BLaER1 treated with 17β-estradiol and CSF1 and Interleukin-3, amounts not matched to agents 10 nM and 100 nM (cell line): ENCODE data around the gene SPDEF.

Experiments
- H3K27ac ChIP-seq, 11 experiments: shearing (Covaris generic); formaldehyde crosslinking; 2 replicates each; pipeline ENCODE4 v1.8.1; 2022
- H3K27me3 ChIP-seq, 11 experiments: shearing (Covaris generic); formaldehyde crosslinking; 2 replicates each; pipeline ENCODE4 v1.8.1; 2022
- H3K36me3 ChIP-seq, 11 experiments: shearing (Covaris generic); formaldehyde crosslinking; 2 replicates each; pipeline ENCODE4 v1.8.1; 2022
- H3K4me1 ChIP-seq, 10 experiments: shearing (Covaris generic); formaldehyde crosslinking; 2 replicates each; pipeline ENCODE4 v1.8.1; 2022
- H3K4me2 ChIP-seq, 11 experiments: shearing (Covaris generic); formaldehyde crosslinking; 2 replicates each; pipeline ENCODE4 v1.8.1; 2022
- H3K4me3 ChIP-seq, 10 experiments: shearing (Covaris generic); formaldehyde crosslinking; 2 replicates each; pipeline ENCODE4 v1.8.1; 2022
- H3K9ac ChIP-seq, 11 experiments: shearing (Covaris generic); formaldehyde crosslinking; 2 replicates each; pipeline ENCODE4 v1.8.1; 2022
- H3K9me3 ChIP-seq, 11 experiments: shearing (Covaris generic); formaldehyde crosslinking; replicated peaks in 1 of 11; 2 replicates each; pipeline ENCODE4 v1.8.1; 2022
- H4K20me1 ChIP-seq, 11 experiments: shearing (Covaris generic); formaldehyde crosslinking; 2 replicates each; pipeline ENCODE4 v1.8.1; 2022
- Cebpa-rat ChIP-seq, 11 experiments: shearing (Covaris generic); IDR thresholded peaks; 2 replicates each; pipeline ENCODE4 v1.8.1; 2022

SPDEF gene

GRCh38 chr6:34556031-34556471, at the start of gene SPDEF:
TSS of gene SPDEF (minus strand) at chr6:34556329. CDS start at chr6:34544455, 11,874 bp downstream.
- peak within 1 kb of the TSS in 2 of 11 experiments; percentile 15 to 29; a peak in 2 of 22 replicates for H3K27ac ChIP-seq
- no peak within 1 kb of the TSS for H3K4me3 ChIP-seq
- H3K4me1 ChIP-seq = peaks cover 22 to 44% (median 32%) of the 10 kb centered on the region in 10 experiments
- no peak for TF ChIP-seq Cebpa-rat (IDR thresholded peaks at IDR 0.05)
- peak within 1 kb of the TSS in 9 of 11 experiments; percentile 33 to 72 (median 59); a peak in 14 of 22 replicates for H3K4me2 ChIP-seq
- no peaks in the 10 kb centered on the region for H3K27me3 ChIP-seq
- peaks cover 5 to 14% (median 11%) of the 10 kb centered on the region in 11 experiments; a peak in 19 of 22 replicates for H3K9me3 ChIP-seq
- H3K36me3 ChIP-seq = no peaks in the 10 kb centered on the region
- no peaks in the 10 kb centered on the region for H4K20me1 ChIP-seq
- H3K9ac ChIP-seq = peak within 1 kb of the TSS in 3 of 11 experiments; percentile 18 to 44 (median 29); a peak in 5 of 22 replicates

- Histone ChIP-seq H3K27me3 (no peaks in the 10 kb centered on the region), H4K20me1 (peaks cover 39 to 100% (median 66%) of the 10 kb centered on the region in 11 experiments), H3K36me3 (peaks cover 41 to 95% (median 82%) of the 10 kb centered on the region in 11 experiments), H3K27ac (no peak overlapping the region), H3K9me3 (no peaks in the 10 kb centered on the region), H3K9ac (no peak overlapping the region), H3K4me3 (no peak overlapping the region), H3K4me1 (peaks cover 0 to 18% (median 12%) of the 10 kb centered on the region in 10 experiments; a peak in 13 of 20 replicates), H3K4me2 (peak overlapping the region in 2 of 11 experiments; percentile 2 to 54; a peak in 1 of 22 replicates)
- no peak for TF ChIP-seq Cebpa-rat (IDR thresholded peaks at IDR 0.05)
Observed at GRCh38 chr6:34603707-34604106, 47.6 kb upstream of the SPDEF start.

- H3K4me2 ChIP-seq = peak overlapping the region in 8 of 11 experiments; percentile 1 to 60 (median 38); a peak in 13 of 22 replicates
- peaks cover 0 to 18% (median 12%) of the 10 kb centered on the region in 10 experiments; a peak in 14 of 20 replicates for H3K4me1 ChIP-seq
- no peak overlapping the region for H3K27ac ChIP-seq
- peaks cover 45 to 99% (median 80%) of the 10 kb centered on the region in 11 experiments for H3K36me3 ChIP-seq
- peaks cover 50 to 100% (median 78%) of the 10 kb centered on the region in 11 experiments for H4K20me1 ChIP-seq
- no peak for TF ChIP-seq Cebpa-rat (IDR thresholded peaks at IDR 0.05)
- H3K4me3 ChIP-seq = no peak overlapping the region
- H3K9me3 ChIP-seq = no peaks in the 10 kb centered on the region
- no peaks in the 10 kb centered on the region for H3K27me3 ChIP-seq
- H3K9ac ChIP-seq = peak overlapping the region in 4 of 11 experiments; percentile 1 to 40 (median 22); a peak in 3 of 22 replicates
Observed at GRCh38 chr6:34602318-34603111, 46.4 kb upstream of the SPDEF start.

GRCh38 chr6:34601706-34602105, 45.6 kb upstream of the SPDEF start:
- no peaks in the 10 kb centered on the region for H3K27me3 ChIP-seq
- H3K36me3 ChIP-seq = peaks cover 41 to 98% (median 73%) of the 10 kb centered on the region in 11 experiments
- H3K9me3 ChIP-seq = no peaks in the 10 kb centered on the region
- H3K4me2 ChIP-seq = no peak overlapping the region
- peaks cover 59 to 100% (median 83%) of the 10 kb centered on the region in 11 experiments for H4K20me1 ChIP-seq
- H3K9ac ChIP-seq = no peak overlapping the region
- H3K27ac ChIP-seq = no peak overlapping the region
- no peak for TF ChIP-seq Cebpa-rat (IDR thresholded peaks at IDR 0.05)
- H3K4me1 ChIP-seq = peaks cover 0 to 18% (median 12%) of the 10 kb centered on the region in 10 experiments; a peak in 14 of 20 replicates
- no peak overlapping the region for H3K4me3 ChIP-seq

- no peak overlapping the region for H3K4me2 ChIP-seq
- no peak overlapping the region for H3K4me3 ChIP-seq
- TF ChIP-seq Cebpa-rat (IDR thresholded peaks at IDR 0.05) = no peak
- no peaks in the 10 kb centered on the region for H3K9me3 ChIP-seq
- no peaks in the 10 kb centered on the region for H3K27me3 ChIP-seq
- peaks cover 67 to 100% (median 86%) of the 10 kb centered on the region in 11 experiments for H4K20me1 ChIP-seq
- no peak overlapping the region for H3K9ac ChIP-seq
- peaks cover 0 to 18% (median 12%) of the 10 kb centered on the region in 10 experiments; a peak in 14 of 20 replicates for H3K4me1 ChIP-seq
- no peak overlapping the region for H3K27ac ChIP-seq
- peaks cover 32 to 98% (median 67%) of the 10 kb centered on the region in 11 experiments for H3K36me3 ChIP-seq
Observed at GRCh38 chr6:34600796-34601195, 44.7 kb upstream of the SPDEF start.

- Histone ChIP-seq H3K4me1 (peaks cover 0 to 18% (median 12%) of the 10 kb centered on the region in 10 experiments; a peak in 14 of 20 replicates), H4K20me1 (peaks cover 68 to 100% (median 93%) of the 10 kb centered on the region in 11 experiments), H3K27me3 (no peaks in the 10 kb centered on the region), H3K4me2 (no peak overlapping the region), H3K9ac (no peak overlapping the region), H3K27ac (no peak overlapping the region), H3K9me3 (no peaks in the 10 kb centered on the region), H3K36me3 (peaks cover 25 to 95% (median 63%) of the 10 kb centered on the region in 11 experiments), H3K4me3 (no peak overlapping the region)
- no peak for TF ChIP-seq Cebpa-rat (IDR thresholded peaks at IDR 0.05)
Observed at GRCh38 chr6:34600101-34600500, 44.0 kb upstream of the SPDEF start.

GRCh38 chr6:34598712-34599111, 42.6 kb upstream of the SPDEF start:
- Histone ChIP-seq H3K36me3 (peaks cover 16 to 93% (median 53%) of the 10 kb centered on the region in 11 experiments), H3K27me3 (no peaks in the 10 kb centered on the region), H3K9me3 (no peaks in the 10 kb centered on the region), H3K4me1 (peaks cover 0 to 18% (median 12%) of the 10 kb centered on the region in 10 experiments; a peak in 14 of 20 replicates), H3K4me3 (no peak overlapping the region), H4K20me1 (peaks cover 71 to 100% (median 98%) of the 10 kb centered on the region in 11 experiments), H3K27ac (no peak overlapping the region), H3K9ac (no peak overlapping the region), H3K4me2 (no peak overlapping the region)
- TF ChIP-seq Cebpa-rat (IDR thresholded peaks at IDR 0.05) = no peak

GRCh38 chr6:34597605-34598353, 41.6 kb upstream of the SPDEF start:
- Histone ChIP-seq H3K27me3 (no peaks in the 10 kb centered on the region), H3K9me3 (no peaks in the 10 kb centered on the region), H3K9ac (no peak overlapping the region), H4K20me1 (peaks cover 71 to 100% (median 98%) of the 10 kb centered on the region in 11 experiments), H3K4me3 (no peak overlapping the region), H3K4me1 (peaks cover 1 to 10% (median 6%) of the 10 kb centered on the region in 10 experiments; a peak in 18 of 20 replicates), H3K36me3 (peaks cover 16 to 93% (median 45%) of the 10 kb centered on the region in 11 experiments), H3K27ac (no peak overlapping the region), H3K4me2 (no peak overlapping the region)
- TF ChIP-seq Cebpa-rat (IDR thresholded peaks at IDR 0.05) = no peak
